GM23248 (cell line): ENCODE results near the gene SARDH. TPM values are rescaled to one million over a fixed set of nuclear protein-coding genes. Genes with fewer than 3 reads are reported as not detected.

Experiments
- DNase-seq: peaks from one replicate; pipeline ENCODE4 v3.0.0-alpha.2; 2015
- H2AFZ ChIP-seq: fragments of 200-600 bp; sonication (generic); 2 replicates; pipeline ENCODE4 v1.6.1; 2016; ENCODE audit warnings: antibody characterized with exemption
- H3F3A ChIP-seq: fragments of 200-600 bp; sonication (generic); 2 replicates; pipeline ENCODE4 v1.6.1; 2016; ENCODE audit warnings: mild to moderate bottlenecking, antibody characterized with exemption, mixed run types; ENCODE audit not compliant: insufficient read depth
- H3K27ac ChIP-seq: fragments of 200-600 bp; sonication (generic); 2 replicates; pipeline ENCODE4 v1.5.1; 2016; ENCODE audit warnings: mild to moderate bottlenecking
- H3K27me3 ChIP-seq: fragments of 200-600 bp; sonication (generic); replicated peaks from 2 replicates; pipeline ENCODE4 v1.6.1; 2016; ENCODE audit warnings: mild to moderate bottlenecking; ENCODE audit not compliant: insufficient read depth
- H3K36me3 ChIP-seq: fragments of 200-600 bp; sonication (generic); 2 replicates; pipeline ENCODE4 v1.6.1; 2016; ENCODE audit warnings: low read depth, mild to moderate bottlenecking
- H3K4me1 ChIP-seq: fragments of 200-600 bp; sonication (generic); 2 replicates; pipeline ENCODE4 v1.6.1; 2016; ENCODE audit warnings: mild to moderate bottlenecking; ENCODE audit not compliant: insufficient read depth
- H3K4me2 ChIP-seq: fragments of 200-600 bp; sonication (generic); one replicate; pipeline ENCODE4 v1.6.1; 2016; ENCODE audit warnings: mild to moderate bottlenecking; ENCODE audit not compliant: unreplicated experiment
- H3K4me3 ChIP-seq: fragments of 200-600 bp; sonication (generic); 2 replicates; pipeline ENCODE4 v1.5.1; 2016; ENCODE audit warnings: mild to moderate bottlenecking
- H3K79me2 ChIP-seq: fragments of 200-600 bp; sonication (generic); 2 replicates; pipeline ENCODE4 v1.6.1; 2016; ENCODE audit warnings: mild to moderate bottlenecking; ENCODE audit not compliant: insufficient read depth
- H3K9ac ChIP-seq: fragments of 200-600 bp; sonication (generic); 2 replicates; pipeline ENCODE4 v1.6.1; 2016; ENCODE audit warnings: mild to moderate bottlenecking
- H3K9me2 ChIP-seq: fragments of 200-600 bp; sonication (generic); 2 replicates; pipeline ENCODE4 v1.6.1; 2016; ENCODE audit warnings: mixed run types, mild to moderate bottlenecking, moderate library complexity; ENCODE audit not compliant: insufficient read depth
- H3K9me3 ChIP-seq: fragments of 200-600 bp; sonication (generic); one replicate; pipeline ENCODE4 v1.6.1; 2017; ENCODE audit warnings: low read depth
- H4K20me1 ChIP-seq: fragments of 200-600 bp; sonication (generic); 2 replicates; pipeline ENCODE4 v1.6.0; 2016; ENCODE audit not compliant: insufficient read depth
- EZH2 ChIP-seq: fragments of 200-600 bp; sonication (generic); IDR thresholded peaks from 2 replicates; pipeline ENCODE4 v1.6.1; 2018; ENCODE audit warnings: antibody characterized with exemption, mild to moderate bottlenecking; ENCODE audit not compliant: insufficient read depth, poor library complexity, severe bottlenecking
- EZH2phosphoT487 ChIP-seq: fragments of 200-600 bp; sonication (generic); IDR thresholded peaks from 2 replicates; pipeline ENCODE4 v1.6.1; 2018; ENCODE audit warnings: antibody characterized with exemption, moderate library complexity, mild to moderate bottlenecking, low read depth; ENCODE audit not compliant: insufficient read depth
- WGBS, 2 experiments: methylation state at CpG; one replicate each; pipeline ENCODE4 v1.1.6; 2015 to 2017; ENCODE audit warnings: low lambda C conversion rate in 2 of 2, low coverage in 1 of 2; ENCODE audit errors: missing lambda C conversion rate in 2 of 2; 5-methylcytosine and 5-hydroxymethylcytosine counted together
- in situ Hi-C: fragments of 300-500 bp; cut with MboI; formaldehyde crosslinking; loops from 2 replicates; pipeline ENCODE4 v1.15.0; 2020
- polyA plus RNA-seq: library from polyadenylated mRNA; unstranded; fragments of >200 nt; fragmentation: Nextera tagmentation; extraction: Ambion mirVana; gene quantifications from 2 replicates; pipeline ENCODE4 v1.2.1, GENCODE V29; 2016
- total RNA-seq: library from RNA; depleted of rRNA; stranded (reverse); fragments of >200 nt; shearing (Covaris generic); gene quantifications from 2 replicates; pipeline ENCODE4 v1.2.3, GENCODE V29; 2014

SARDH gene
- total and polyA plus RNA-seq, 2 experiments from 2014 or later: 0.16 to 2.4 TPM

- Histone ChIP-seq H3K27ac (no peak overlapping the region), H3K4me2 (no peak overlapping the region), H2AFZ (no peak overlapping the region), H3K9ac (no peak overlapping the region), H3K9me3 (no peaks in the 10 kb centered on the region), H3K36me3 (peaks cover 5% of the 10 kb centered on the region; the same call in 1 of the 2 replicates), H3K4me3 (no peak overlapping the region), H4K20me1 (no peaks in the 10 kb centered on the region), H3K27me3 (no peaks in the 10 kb centered on the region), H3F3A (no peaks in the 10 kb centered on the region), H3K79me2 (no peaks in the 10 kb centered on the region), H3K4me1 (no peaks in the 10 kb centered on the region), H3K9me2 (no peaks in the 10 kb centered on the region)
- no peak for DNase-seq
- no peak for TF ChIP-seq EZH2phosphoT487
- TF ChIP-seq EZH2: no peak
- in situ Hi-C loops: loop anchor here (25.0 kb wide), 1 partner anchor 333 kb away; no protein-coding TSS in a partner anchor
- 87 to 95% methylated on average over 8 of the region's 8 CpGs for WGBS, 2 experiments
Measured at GRCh38 chr9:133779081-133779480, 40.9 kb upstream of the SARDH start.

- Histone ChIP-seq H3K27me3 (no peaks in the 10 kb centered on the region), H3K79me2 (no peaks in the 10 kb centered on the region), H2AFZ (no peak overlapping the region), H3K27ac (no peak overlapping the region), H3K36me3 (peaks cover 10% of the 10 kb centered on the region; the same call in 1 of the 2 replicates), H3K4me2 (no peak overlapping the region), H3K9ac (no peak overlapping the region), H3K9me2 (no peaks in the 10 kb centered on the region), H4K20me1 (no peaks in the 10 kb centered on the region), H3K4me1 (no peaks in the 10 kb centered on the region), H3F3A (no peaks in the 10 kb centered on the region), H3K4me3 (no peak overlapping the region), H3K9me3 (no peaks in the 10 kb centered on the region)
- in situ Hi-C loops: loop anchor here (25.0 kb wide), 1 partner anchor 334 kb away; no protein-coding TSS in a partner anchor
- DNase-seq: no peak
- WGBS, 2 experiments: 96% methylated on average over 18 to 20 of the region's 20 CpGs
- TF ChIP-seq EZH2 (no peak), EZH2phosphoT487 (no peak)
Measured at GRCh38 chr9:133778336-133779013, 40.3 kb upstream of the SARDH start.

GRCh38 chr9:133777871-133778270 is 39.7 kb upstream of the SARDH start:
- Histone ChIP-seq H3K4me2 (no peak overlapping the region), H3K9me2 (no peaks in the 10 kb centered on the region), H3K79me2 (no peaks in the 10 kb centered on the region), H3K36me3 (peaks cover 10% of the 10 kb centered on the region; the same call in 1 of the 2 replicates), H3K9ac (no peak overlapping the region), H4K20me1 (no peaks in the 10 kb centered on the region), H3F3A (no peaks in the 10 kb centered on the region), H3K4me3 (no peak overlapping the region), H3K4me1 (no peaks in the 10 kb centered on the region), H3K9me3 (no peaks in the 10 kb centered on the region), H3K27me3 (no peaks in the 10 kb centered on the region), H2AFZ (no peak overlapping the region), H3K27ac (no peak overlapping the region)
- no peak for DNase-seq
- TF ChIP-seq EZH2: no peak
- in situ Hi-C loops: loop anchor here (25.0 kb wide), 1 partner anchor 334 kb away; no protein-coding TSS in a partner anchor
- WGBS, 2 experiments: 94 to 97% methylated on average over 14 of the region's 14 CpGs

- in situ Hi-C loops: loop anchor here (25.0 kb wide), 1 partner anchor 335 kb away; no protein-coding TSS in a partner anchor
- 89% methylated on average over 15 of the region's 15 CpGs for WGBS, 2 experiments
- Histone ChIP-seq H3K27ac (no peak overlapping the region), H4K20me1 (no peaks in the 10 kb centered on the region), H3K79me2 (no peaks in the 10 kb centered on the region), H3K4me1 (no peaks in the 10 kb centered on the region), H3F3A (no peaks in the 10 kb centered on the region), H3K27me3 (no peaks in the 10 kb centered on the region), H2AFZ (no peak overlapping the region), H3K36me3 (peaks cover 10% of the 10 kb centered on the region; the same call in 1 of the 2 replicates), H3K4me3 (no peak overlapping the region), H3K9me3 (no peaks in the 10 kb centered on the region), H3K9me2 (no peaks in the 10 kb centered on the region), H3K9ac (no peak overlapping the region), H3K4me2 (no peak overlapping the region)
- no peak for DNase-seq
- TF ChIP-seq EZH2phosphoT487: no peak
Measured at GRCh38 chr9:133777068-133777791, 39.1 kb upstream of the SARDH start.
